Activated CD4-positive, alpha-beta memory T cell treated with anti-CD3 and anti-CD28 coated beads for 36 hours (primary cell): Measurements from ENCODE around the gene GSTM3. TPM values are rescaled to one million over a fixed set of nuclear protein-coding genes. Genes with fewer than 3 reads are reported as not detected.
"Not testable (repeated sequence)": the region's sequence is repeated elsewhere in the genome, so short reads cannot be mapped to it uniquely, and the experiment has no call there.

Experiments
- CTCF ChIA-PET: fragments of 350-600 bp; sonication (Branson Sonifier 250); formaldehyde crosslinking; loops from one replicate; lab custom pipeline; 2021; ENCODE audit warnings: antibody characterized with exemption, inconsistent platforms; lab: Charles Lee
- POLR2A ChIA-PET: fragments of 350-600 bp; sonication (Branson Sonifier 250); formaldehyde crosslinking; loops from one replicate; lab custom pipeline; 2021; ENCODE audit warnings: antibody characterized with exemption; lab: Charles Lee
- DNase-seq: peaks from one replicate; pipeline ENCODE4 v3.0.0-alpha.2; 2020
- H3K27ac Mint-ChIP-seq: one replicate; pipeline ENCODE4 v1.8.0; 2021; ENCODE audit warnings: mixed read lengths
- H3K27me3 Mint-ChIP-seq: one replicate; pipeline ENCODE4 v1.8.0; 2021; ENCODE audit warnings: mixed read lengths
- H3K36me3 Mint-ChIP-seq: one replicate; pipeline ENCODE4 v1.8.0; 2021; ENCODE audit warnings: mixed read lengths
- H3K4me1 Mint-ChIP-seq: one replicate; pipeline ENCODE4 v1.8.0; 2021; ENCODE audit warnings: low read depth, mixed read lengths
- H3K4me3 Mint-ChIP-seq: one replicate; pipeline ENCODE4 v1.8.0; 2021; ENCODE audit warnings: mild to moderate bottlenecking, mixed read lengths
- H3K9me3 Mint-ChIP-seq: one replicate; pipeline ENCODE4 v1.8.0; 2021; ENCODE audit warnings: mixed read lengths
- intact Hi-C: fragments of 100-400 bp; cut with micrococcal nuclease; formaldehyde crosslinking; loops from one replicate; pipeline ENCODE4 v1.15.1; 2023
- total RNA-seq, 2 experiments: library from RNA; stranded (reverse); gene quantifications; one replicate each; pipeline ENCODE4 v1.2.3, GENCODE V29; 2021

The GSTM3 gene
- total RNA-seq, 2 experiments from 2014 or later, result 1.6 to 2.1 TPM

DNA sequence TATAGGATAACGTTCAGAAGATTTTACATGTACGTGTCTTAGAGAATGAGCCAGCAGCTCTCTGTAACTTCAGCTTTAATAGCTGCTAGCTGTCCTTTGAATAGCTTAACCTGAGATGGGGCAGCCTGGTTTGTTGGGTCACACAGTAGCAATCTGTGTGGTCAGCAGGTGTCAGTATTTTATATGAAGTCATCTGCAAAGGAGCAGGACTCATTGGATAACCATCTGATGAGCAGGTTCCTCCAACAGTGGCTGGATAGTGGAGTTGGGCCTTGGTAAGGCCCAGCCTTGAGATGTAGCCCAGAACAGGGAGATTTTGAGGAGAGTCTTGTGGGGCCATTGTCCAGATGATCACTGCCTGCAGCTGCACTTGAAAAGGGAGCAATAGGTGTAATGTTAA is 22.3 kb downstream of the GSTM3 start:
- no peak overlapping the region for H3K27ac Mint-ChIP-seq
- DNase-seq, result no peak
- peaks cover 2% of the 10 kb centered on the region for H3K4me1 Mint-ChIP-seq
- H3K9me3 Mint-ChIP-seq, result no peaks in the 10 kb centered on the region
- ChIA-PET CTCF (no interaction called here), POLR2A (no interaction called here)
- intact Hi-C loops, result no loop called here
- no peaks in the 10 kb centered on the region for H3K36me3 Mint-ChIP-seq
- no peak overlapping the region for H3K4me3 Mint-ChIP-seq
- H3K27me3 Mint-ChIP-seq, result peaks cover 6% of the 10 kb centered on the region

DNA sequence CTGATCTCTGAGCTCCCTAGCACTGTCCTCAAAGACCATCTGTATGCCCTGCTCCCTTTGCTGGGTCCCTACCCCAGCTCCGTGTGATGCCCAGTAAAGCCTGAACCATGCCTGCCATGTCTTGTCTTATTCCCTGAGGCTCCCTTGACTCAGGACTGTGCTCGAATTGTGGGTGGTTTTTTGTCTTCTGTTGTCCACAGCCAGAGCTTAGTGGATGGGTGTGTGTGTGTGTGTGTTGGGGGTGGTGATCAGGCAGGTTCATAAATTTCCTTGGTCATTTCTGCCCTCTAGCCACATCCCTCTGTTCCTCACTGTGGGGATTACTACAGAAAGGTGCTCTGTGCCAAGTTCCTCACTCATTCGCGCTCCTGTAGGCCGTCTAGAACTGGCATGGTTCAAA is 23.1 kb downstream of the GSTM3 start:
- no peak overlapping the region for H3K4me3 Mint-ChIP-seq
- H3K27ac Mint-ChIP-seq, result no peak overlapping the region
- POLR2A ChIA-PET, result no interaction called here
- peaks cover 2% of the 10 kb centered on the region for H3K4me1 Mint-ChIP-seq
- H3K9me3 Mint-ChIP-seq, result no peaks in the 10 kb centered on the region
- CTCF ChIA-PET, result interaction anchor here (1.0 kb wide), 1 partner anchor 56 kb away, joined by 3 read pairs; no protein-coding TSS in a partner anchor
- no peaks in the 10 kb centered on the region for H3K36me3 Mint-ChIP-seq
- intact Hi-C loops, result no loop called here
- no peak for DNase-seq
- H3K27me3 Mint-ChIP-seq, result peaks cover 9% of the 10 kb centered on the region

DNA sequence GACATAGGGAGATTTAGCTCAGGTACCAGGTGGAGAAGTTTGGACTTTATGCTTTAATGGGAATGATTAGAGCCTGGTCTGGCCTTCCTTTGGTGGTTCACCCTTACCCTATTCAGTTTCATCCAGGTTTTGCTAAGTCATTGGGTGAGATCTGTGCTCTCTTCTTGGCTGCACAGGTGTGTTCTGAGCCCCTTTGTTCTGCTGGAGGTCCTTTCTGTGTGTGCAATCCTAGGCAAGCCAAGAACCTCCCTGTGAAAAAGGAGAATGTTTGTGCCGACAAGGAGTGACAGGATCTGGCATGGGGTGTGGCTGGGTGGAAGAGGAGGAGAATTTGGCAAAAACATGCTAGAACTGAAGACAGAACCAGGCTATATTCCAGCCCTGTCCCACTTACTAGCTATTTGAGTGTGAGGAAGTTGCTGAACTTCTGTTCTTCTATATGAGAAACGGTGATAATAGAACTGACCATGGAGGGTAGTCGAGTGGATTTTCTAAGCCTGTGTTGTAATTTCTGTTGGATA is 24.2 kb downstream of the GSTM3 start:
- POLR2A ChIA-PET, result interaction anchor here (0.5 kb wide), 1 partner anchor 330 kb away, joined by 3 read pairs; no protein-coding TSS in a partner anchor
- CTCF ChIA-PET, result interaction anchor here (1.0 kb wide), 1 partner anchor 57 kb away, joined by 3 read pairs; no protein-coding TSS in a partner anchor
- no peak overlapping the region for H3K4me3 Mint-ChIP-seq
- no peaks in the 10 kb centered on the region for H3K36me3 Mint-ChIP-seq
- no peaks in the 10 kb centered on the region for H3K9me3 Mint-ChIP-seq
- H3K27me3 Mint-ChIP-seq, result peaks cover 12% of the 10 kb centered on the region
- intact Hi-C loops, result no loop called here
- H3K27ac Mint-ChIP-seq, result no peak overlapping the region
- H3K4me1 Mint-ChIP-seq, result peaks cover 2% of the 10 kb centered on the region
- DNase-seq, result no peak

DNA sequence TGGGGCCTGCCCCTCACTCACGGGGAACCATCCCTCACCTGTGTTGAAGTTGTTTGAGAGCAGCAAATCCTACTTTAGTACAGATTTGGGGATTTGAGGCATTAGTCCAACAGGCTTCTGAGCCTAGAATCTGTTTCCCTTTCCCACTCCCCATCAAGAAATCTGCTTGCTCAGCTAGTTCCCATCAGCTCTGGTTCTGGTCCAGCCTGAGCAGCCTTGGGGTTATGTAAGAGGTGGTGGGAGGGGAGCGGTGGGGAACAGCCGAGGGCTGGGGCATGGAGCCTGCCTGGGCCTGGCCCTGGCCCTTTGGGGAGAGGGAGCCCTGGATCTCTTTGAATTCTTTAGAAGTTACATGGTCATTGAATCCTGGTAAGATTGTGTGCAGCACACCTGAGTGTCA is 24.7 kb downstream of the GSTM3 start:
- Mint-ChIP-seq H3K9me3 (no peaks in the 10 kb centered on the region), H3K4me3 (no peak overlapping the region), H3K4me1 (peaks cover 2% of the 10 kb centered on the region), H3K36me3 (no peaks in the 10 kb centered on the region), H3K27me3 (peaks cover 12% of the 10 kb centered on the region), H3K27ac (no peak overlapping the region)
- intact Hi-C loops, result no loop called here
- ChIA-PET POLR2A (no interaction called here), CTCF (no interaction called here)
- DNase-seq, result no peak

DNA sequence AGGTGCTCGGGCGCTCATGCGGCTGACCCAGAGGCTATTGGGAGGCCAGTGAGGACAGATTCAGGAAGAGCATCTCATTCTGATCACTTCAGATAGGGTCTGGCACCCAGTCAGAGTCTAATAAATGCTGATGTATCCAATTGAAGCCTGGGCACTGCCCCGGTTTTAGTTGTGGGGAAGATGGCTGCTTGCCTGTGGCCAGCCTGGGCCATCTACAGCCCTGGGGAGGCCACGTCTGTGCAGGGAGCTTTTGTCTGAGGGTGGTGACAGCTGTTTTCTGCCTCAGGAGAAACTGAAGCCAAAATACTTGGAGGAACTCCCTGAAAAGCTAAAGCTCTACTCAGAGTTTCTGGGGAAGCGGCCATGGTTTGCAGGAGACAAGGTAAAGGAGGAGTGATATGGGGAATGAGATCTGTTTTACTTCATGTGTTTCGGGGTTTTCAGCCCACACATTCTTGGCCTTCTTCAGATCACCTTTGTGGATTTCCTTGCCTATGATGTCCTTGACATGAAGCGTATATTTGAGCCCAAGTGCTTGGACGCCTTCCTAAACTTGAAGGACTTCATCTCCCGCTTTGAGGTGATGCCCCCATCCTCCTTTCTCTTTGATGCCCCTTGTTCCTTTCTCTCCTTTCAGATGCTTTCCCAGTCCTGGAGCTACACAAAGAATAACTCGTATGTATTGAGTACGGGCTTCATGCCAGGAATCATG is 26.0 kb downstream of the GSTM3 start:
- Mint-ChIP-seq H3K9me3 (no peaks in the 10 kb centered on the region), H3K4me1 (peaks cover 2% of the 10 kb centered on the region), H3K27ac (no peak overlapping the region), H3K36me3 (no peaks in the 10 kb centered on the region), H3K27me3 (peaks cover 12% of the 10 kb centered on the region), H3K4me3 (no peak overlapping the region)
- CTCF ChIA-PET, result interaction anchor here (1.2 kb wide), 1 partner anchor 75 kb away, joined by 3 read pairs; no protein-coding TSS in a partner anchor
- DNase-seq, result no peak
- POLR2A ChIA-PET, result no interaction called here
- intact Hi-C loops, result no loop called here

DNA sequence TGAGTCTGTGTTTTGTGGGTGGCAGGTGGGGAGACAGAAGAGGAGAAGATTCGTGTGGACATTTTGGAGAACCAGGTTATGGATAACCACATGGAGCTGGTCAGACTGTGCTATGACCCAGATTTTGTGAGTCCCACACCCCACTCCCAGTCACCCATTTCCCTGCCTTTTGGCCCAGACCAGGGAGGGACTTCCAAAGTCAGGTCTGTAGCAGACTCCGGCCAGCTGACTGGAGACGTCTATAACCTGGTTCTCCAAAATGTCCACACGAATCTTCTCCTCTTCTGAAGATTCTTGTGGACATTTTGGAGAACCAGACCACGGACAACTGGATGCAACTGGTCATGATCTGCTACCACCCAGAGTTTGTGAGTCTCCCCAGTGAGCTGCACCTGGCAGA is 27.2 kb downstream of the GSTM3 start:
- POLR2A ChIA-PET, result no interaction called here
- H3K27ac Mint-ChIP-seq, result no peak overlapping the region

DNA sequence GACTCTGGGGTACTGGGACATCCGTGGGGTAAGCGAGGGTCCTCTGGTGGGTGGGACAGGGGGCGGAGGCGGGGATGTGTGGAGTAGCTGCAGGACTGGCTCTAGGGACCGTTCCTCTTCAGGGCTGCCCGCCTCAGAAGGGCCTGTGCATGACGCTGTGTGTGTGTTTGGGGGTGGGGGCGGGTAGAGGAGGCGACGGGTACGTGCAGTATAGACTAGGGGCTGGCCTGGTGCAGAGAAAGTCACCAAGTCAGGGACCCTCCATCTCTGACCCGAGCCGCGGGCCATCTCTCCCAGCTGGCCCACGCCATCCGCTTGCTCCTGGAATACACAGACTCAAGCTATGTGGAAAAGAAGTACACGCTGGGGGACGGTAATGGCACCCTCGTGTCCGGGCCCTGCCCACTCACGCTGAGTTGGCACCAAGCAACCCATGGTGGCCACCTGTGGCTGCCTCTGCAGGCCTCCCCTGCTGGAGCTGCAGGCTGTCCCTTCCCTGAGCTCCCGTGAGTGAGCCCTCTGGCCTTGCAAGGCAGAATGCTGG is 28.4 kb downstream of the GSTM3 start:
- Mint-ChIP-seq H3K36me3 (peaks cover 4% of the 10 kb centered on the region), H3K9me3 (peaks cover 15% of the 10 kb centered on the region), H3K27me3 (peaks cover 12% of the 10 kb centered on the region), H3K4me3 (no peak overlapping the region), H3K27ac (no peak overlapping the region), H3K4me1 (no peaks in the 10 kb centered on the region)
- ChIA-PET POLR2A (no interaction called here), CTCF (interaction anchor here (0.7 kb wide), 1 partner anchor 72 kb away, joined by 3 read pairs; no protein-coding TSS in a partner anchor)
- intact Hi-C loops, result no loop called here
- no peak for DNase-seq

More for the DNA sequence above, 27.2 kb downstream of the GSTM3 start:
- intact Hi-C loops, result no loop called here
- no peaks in the 10 kb centered on the region for H3K4me1 Mint-ChIP-seq
- no peaks in the 10 kb centered on the region for H3K36me3 Mint-ChIP-seq
- peaks cover 12% of the 10 kb centered on the region for H3K27me3 Mint-ChIP-seq
- CTCF ChIA-PET, result interaction anchor here (1.2 kb wide), 1 partner anchor 73 kb away, joined by 3 read pairs; no protein-coding TSS in a partner anchor
- peaks cover 9% of the 10 kb centered on the region for H3K9me3 Mint-ChIP-seq
- no peak overlapping the region for H3K4me3 Mint-ChIP-seq
- DNase-seq, result no peak

DNA sequence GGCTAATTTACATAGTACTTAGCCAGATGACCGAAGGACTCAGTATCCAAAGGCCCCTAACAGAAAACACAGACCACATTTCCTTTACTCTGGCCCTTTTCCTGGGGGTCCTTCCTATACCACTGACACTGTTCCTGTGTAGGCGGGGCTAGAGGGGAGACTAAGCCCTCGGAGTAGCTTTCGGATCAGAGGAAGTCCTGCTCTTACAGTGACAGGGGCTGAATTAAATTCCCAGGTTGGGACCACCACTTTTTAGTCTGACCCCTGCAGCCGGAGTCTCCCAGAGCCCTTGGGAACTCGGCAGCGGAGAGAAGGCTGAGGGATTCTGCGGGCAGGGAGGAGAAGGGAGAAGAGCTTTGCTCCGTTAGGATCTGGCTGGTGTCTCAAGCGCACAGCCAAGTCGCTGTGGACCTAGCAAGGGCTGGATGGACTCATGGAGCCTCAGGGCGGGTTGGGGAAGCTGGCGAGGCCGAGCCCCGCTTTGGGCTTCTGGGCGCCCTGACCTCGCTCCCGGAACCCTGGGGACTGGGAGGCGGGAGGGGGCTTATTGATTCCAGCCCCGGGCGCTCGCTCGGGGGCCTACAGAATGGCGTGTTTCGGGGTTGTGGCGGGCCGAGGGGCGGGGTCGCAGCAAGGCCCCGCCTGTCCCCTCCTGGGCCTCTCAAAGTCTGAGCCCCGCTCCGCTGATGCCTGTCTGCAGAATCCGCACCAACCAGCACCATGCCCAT is 29.1 kb downstream of the GSTM3 start, which contains the start of gene GSTM5:
GSTM5 (plus strand) TSS at position 659 of the 728 bp plus-strand sequence; CDS start at position 721, 62 bp downstream.
- H3K36me3 Mint-ChIP-seq, intact Hi-C loops, POLR2A ChIA-PET, CTCF ChIA-PET, H3K4me3 Mint-ChIP-seq, H3K27ac Mint-ChIP-seq, DNase-seq, H3K4me1 Mint-ChIP-seq: not testable (repeated sequence)
- Mint-ChIP-seq H3K27me3 (peaks cover 12% of the 10 kb centered on the region), H3K9me3 (peaks cover 15% of the 10 kb centered on the region)

DNA sequence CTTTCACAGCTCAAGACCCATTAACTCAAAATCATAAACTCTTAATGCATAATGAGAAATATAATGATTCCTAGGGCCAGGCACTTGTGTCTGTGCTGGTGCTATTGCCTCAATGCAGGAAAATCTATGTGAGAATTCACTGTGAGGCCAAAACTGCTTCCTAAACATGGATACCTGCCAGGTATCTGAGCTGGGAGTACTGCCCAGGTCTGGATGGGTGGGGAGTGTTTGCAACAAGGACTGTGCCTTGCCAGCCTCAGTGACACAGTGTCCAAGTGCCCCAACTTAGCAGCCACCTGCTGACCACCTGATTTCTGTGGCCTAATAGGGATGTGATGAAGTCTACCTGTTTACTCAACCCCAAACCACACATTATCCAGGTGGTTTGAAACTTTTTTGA is 31.0 kb downstream of the GSTM3 start:
- intact Hi-C loops, H3K4me3 Mint-ChIP-seq, DNase-seq, H3K36me3 Mint-ChIP-seq, H3K4me1 Mint-ChIP-seq, H3K27ac Mint-ChIP-seq, POLR2A ChIA-PET, CTCF ChIA-PET: not testable (repeated sequence)
- Mint-ChIP-seq H3K9me3 (peaks cover 15% of the 10 kb centered on the region), H3K27me3 (peaks cover 12% of the 10 kb centered on the region)

DNA sequence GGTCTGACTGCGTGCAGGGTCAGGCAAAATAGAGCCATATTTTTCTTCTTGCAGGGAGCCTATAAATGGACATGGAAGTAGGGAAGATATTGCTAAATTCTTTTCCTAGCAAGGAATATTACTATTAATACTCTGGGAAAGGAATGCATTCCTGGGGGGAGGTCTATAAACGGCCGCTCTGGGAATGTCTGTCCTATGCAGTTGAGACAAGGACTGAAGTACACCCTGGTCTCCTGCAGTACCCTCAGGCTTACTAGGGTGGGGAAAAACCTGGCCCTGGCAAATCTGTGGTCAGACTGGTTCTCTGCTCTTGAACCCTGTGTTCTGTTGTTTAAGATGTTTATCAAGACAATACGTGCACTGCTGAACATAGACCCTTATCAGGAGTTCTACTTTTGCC is 31.9 kb downstream of the GSTM3 start:
- H3K4me1 Mint-ChIP-seq, CTCF ChIA-PET, H3K27ac Mint-ChIP-seq, POLR2A ChIA-PET, DNase-seq, H3K36me3 Mint-ChIP-seq, intact Hi-C loops, H3K4me3 Mint-ChIP-seq: not testable (repeated sequence)
- peaks cover 14% of the 10 kb centered on the region for H3K27me3 Mint-ChIP-seq
- peaks cover 22% of the 10 kb centered on the region for H3K9me3 Mint-ChIP-seq

DNA sequence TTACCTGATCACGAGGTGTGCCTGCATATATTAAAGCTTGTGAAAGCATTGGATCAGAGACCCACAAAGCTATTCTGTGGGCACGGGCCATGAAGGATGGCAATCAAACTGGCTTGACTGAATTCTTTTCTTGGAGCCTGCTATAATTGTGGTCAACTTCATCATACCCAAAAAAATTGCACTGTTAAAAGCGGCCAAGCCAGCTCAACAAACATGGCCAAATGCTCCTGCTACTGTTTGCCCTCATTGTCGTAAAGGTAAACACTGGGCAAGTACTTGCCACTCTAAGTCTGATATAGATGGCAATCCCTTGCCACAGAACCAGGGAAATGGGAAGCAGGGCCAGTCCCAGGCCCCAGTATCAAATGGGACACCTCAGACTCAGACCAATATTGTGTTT is 35.4 kb downstream of the GSTM3 start:
- Mint-ChIP-seq H3K27ac (no peak overlapping the region), H3K9me3 (peaks cover 27% of the 10 kb centered on the region), H3K27me3 (peaks cover 9% of the 10 kb centered on the region), H3K4me3 (no peak overlapping the region), H3K36me3 (peaks cover 4% of the 10 kb centered on the region), H3K4me1 (no peaks in the 10 kb centered on the region)
- no peak for DNase-seq
- ChIA-PET POLR2A (no interaction called here), CTCF (interaction anchor here (1.4 to 2.5 kb wide), 2 partner anchors 65 to 278 kb away, joined by 3 to 12 read pairs; no protein-coding TSS in a partner anchor)
- intact Hi-C loops, result no loop called here

DNA sequence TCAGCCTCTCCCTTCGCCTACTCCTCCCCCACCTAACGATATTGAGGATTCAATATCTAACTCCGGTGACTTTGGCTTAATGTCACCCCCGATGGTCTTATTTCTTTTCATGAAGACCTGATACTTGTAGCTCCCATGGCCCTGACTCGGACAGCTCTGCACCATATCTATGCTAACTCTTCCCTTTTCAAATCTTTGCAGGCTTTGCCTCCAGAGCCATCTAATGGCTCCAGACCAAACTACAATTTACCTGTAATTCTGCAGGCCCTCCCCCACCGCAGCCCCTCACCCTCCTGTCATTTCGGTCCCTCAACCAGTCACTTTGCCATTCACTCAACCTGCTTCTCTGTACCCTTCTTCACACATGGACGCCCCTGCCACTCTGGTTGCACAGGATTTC is 36.7 kb downstream of the GSTM3 start:
- Mint-ChIP-seq H3K27me3 (peaks cover 9% of the 10 kb centered on the region), H3K36me3 (peaks cover 4% of the 10 kb centered on the region), H3K9me3 (peaks cover 22% of the 10 kb centered on the region), H3K4me3 (no peak overlapping the region), H3K4me1 (no peaks in the 10 kb centered on the region), H3K27ac (no peak overlapping the region)
- POLR2A ChIA-PET, result no interaction called here
- DNase-seq, result no peak
- intact Hi-C loops, result no loop called here
- CTCF ChIA-PET, result interaction anchor here (2.5 kb wide), 1 partner anchor 64 kb away, joined by 12 read pairs; no protein-coding TSS in a partner anchor
